HL-60 (cell line): ENCODE measurements around the gene NAP1L4.

Experiments used
- DNase-seq, 2 experiments: peaks; one replicate each; pipeline ENCODE4 v3.0.0-alpha.2; 2010 to 2020; ENCODE audit warnings: low read depth in 1 of 2, low spot score in 1 of 2
- H3K27ac ChIP-seq: fragments of 250-450 bp; sonication (Bioruptor Pico); replicated peaks from 2 replicates; pipeline ENCODE4 v1.5.1; 2020; ENCODE audit warnings: mild to moderate bottlenecking, moderate library complexity
- H3K27me3 ChIP-seq: fragments of 250-450 bp; sonication (Bioruptor Pico); 2 replicates; pipeline ENCODE4 v1.5.1; 2021; ENCODE audit warnings: mild to moderate bottlenecking, moderate library complexity; ENCODE audit not compliant: insufficient read depth, poor library complexity, severe bottlenecking
- H3K4me3 ChIP-seq: replicated peaks from 2 replicates; pipeline ENCODE4 v1.5.1; 2011; ENCODE audit warnings: mild to moderate bottlenecking, control low read depth, low read length; ENCODE audit not compliant: insufficient read depth
- CTCF ChIP-seq: IDR thresholded peaks from one replicate; pipeline ENCODE4 v1.5.1; 2011; ENCODE audit warnings: low read length, control low read depth, inconsistent platforms; ENCODE audit not compliant: insufficient read depth
- GABPA ChIP-seq: IDR thresholded peaks from 2 replicates; pipeline ENCODE4 v1.6.1; 2012; ENCODE audit warnings: low read depth
- POLR2AphosphoS5 ChIP-seq: IDR thresholded peaks from 2 replicates; pipeline ENCODE4 v1.6.1; 2012; ENCODE audit warnings: low read depth
- REST ChIP-seq: IDR thresholded peaks from 2 replicates; pipeline ENCODE4 v1.6.1; 2012; ENCODE audit warnings: low read depth; ENCODE audit not compliant: insufficient replicate concordance
- SPI1 ChIP-seq: IDR thresholded peaks from 2 replicates; pipeline ENCODE4 v1.6.1; 2012; ENCODE audit warnings: low read depth, mild to moderate bottlenecking, borderline replicate concordance

Gene NAP1L4

DNA sequence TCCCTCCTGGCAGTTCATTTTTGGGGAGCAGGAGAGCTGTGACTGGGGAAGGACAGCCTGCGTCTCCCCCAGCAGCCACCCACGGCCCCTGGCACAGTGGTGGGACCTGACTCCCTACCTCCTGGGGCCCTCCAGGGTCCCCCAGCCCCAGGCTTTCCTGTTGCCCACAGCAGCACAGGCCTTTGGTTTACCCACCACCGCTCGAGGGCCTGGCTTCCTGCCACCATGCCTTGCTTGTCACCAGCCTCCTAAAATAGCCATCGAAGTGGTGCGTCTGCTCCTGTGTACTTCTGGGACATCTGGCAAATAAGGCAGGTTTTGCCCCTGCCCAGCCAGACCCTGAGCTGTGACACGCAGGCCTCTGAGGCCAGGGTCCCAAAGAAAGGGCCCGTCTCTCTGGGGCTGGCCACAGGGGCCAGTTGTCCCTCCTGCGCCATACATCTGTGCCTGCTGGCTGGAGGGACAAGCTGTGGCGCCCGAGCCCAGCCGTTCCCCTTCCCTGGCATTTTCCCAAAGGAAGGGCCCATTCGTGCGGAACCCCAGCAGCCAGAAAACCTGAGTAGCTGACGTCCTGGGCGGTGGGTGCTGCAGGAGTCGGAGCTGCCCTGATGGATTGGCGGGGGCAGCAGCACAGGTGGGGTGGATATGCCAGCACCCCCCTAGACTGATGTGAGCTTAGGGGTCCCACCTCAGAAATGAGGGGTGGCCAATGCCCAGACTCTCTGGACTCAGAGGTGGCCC is 77.5 kb downstream of the NAP1L4 start:
- H3K27ac ChIP-seq: no peak overlapping the region
- DNase-seq: no peak
- H3K4me3 ChIP-seq: no peak overlapping the region
- H3K27me3 ChIP-seq: no peaks in the 10 kb centered on the region
- no peak for TF ChIP-seq CTCF
- TF ChIP-seq POLR2AphosphoS5: no peak
- TF ChIP-seq REST: no peak
- no peak for TF ChIP-seq SPI1
- no peak for TF ChIP-seq GABPA

GRCh38 chr11:2913776-2914175 is 78.4 kb downstream of the NAP1L4 start:
- Histone ChIP-seq H3K27ac (no peak overlapping the region), H3K27me3 (no peaks in the 10 kb centered on the region), H3K4me3 (no peak overlapping the region)
- TF ChIP-seq POLR2AphosphoS5 (no peak), GABPA (no peak), CTCF (no peak)
- DNase-seq: no peak

GRCh38 chr11:2913019-2913431 is 79.1 kb downstream of the NAP1L4 start:
- TF ChIP-seq SPI1 (no peak), REST (no peak), CTCF (no peak), GABPA (no peak), POLR2AphosphoS5 (no peak)
- no peaks in the 10 kb centered on the region for H3K27me3 ChIP-seq
- no peak overlapping the region for H3K4me3 ChIP-seq
- no peak for DNase-seq
- no peak overlapping the region for H3K27ac ChIP-seq

DNA sequence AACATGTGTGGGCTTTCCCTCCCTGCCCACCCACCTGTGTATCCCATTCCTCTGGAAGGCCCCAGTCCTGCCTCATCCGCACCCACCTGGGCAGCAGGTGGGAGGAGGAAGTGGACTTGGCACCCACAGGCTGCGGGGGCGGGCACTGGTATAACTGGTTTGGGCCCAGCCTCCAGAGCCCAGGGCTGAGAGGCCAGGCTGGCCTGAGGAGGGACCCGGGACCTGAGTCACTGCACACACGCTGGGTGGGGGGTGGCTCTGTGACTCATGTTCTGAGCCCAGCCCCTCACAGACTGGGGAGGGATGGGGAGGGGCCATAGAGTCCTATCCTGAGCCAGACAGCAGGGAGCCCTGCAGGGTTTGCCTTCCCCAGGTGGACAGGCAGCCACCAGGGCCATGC is 79.6 kb downstream of the NAP1L4 start:
- Histone ChIP-seq H3K4me3 (no peak overlapping the region), H3K27me3 (no peaks in the 10 kb centered on the region), H3K27ac (no peak overlapping the region)
- DNase-seq: no peak
- TF ChIP-seq SPI1 (no peak), CTCF (no peak), GABPA (no peak), REST (no peak), POLR2AphosphoS5 (no peak)
